ENCODE measurements around the gene FRMD3.

The FRMD3 gene

DNA sequence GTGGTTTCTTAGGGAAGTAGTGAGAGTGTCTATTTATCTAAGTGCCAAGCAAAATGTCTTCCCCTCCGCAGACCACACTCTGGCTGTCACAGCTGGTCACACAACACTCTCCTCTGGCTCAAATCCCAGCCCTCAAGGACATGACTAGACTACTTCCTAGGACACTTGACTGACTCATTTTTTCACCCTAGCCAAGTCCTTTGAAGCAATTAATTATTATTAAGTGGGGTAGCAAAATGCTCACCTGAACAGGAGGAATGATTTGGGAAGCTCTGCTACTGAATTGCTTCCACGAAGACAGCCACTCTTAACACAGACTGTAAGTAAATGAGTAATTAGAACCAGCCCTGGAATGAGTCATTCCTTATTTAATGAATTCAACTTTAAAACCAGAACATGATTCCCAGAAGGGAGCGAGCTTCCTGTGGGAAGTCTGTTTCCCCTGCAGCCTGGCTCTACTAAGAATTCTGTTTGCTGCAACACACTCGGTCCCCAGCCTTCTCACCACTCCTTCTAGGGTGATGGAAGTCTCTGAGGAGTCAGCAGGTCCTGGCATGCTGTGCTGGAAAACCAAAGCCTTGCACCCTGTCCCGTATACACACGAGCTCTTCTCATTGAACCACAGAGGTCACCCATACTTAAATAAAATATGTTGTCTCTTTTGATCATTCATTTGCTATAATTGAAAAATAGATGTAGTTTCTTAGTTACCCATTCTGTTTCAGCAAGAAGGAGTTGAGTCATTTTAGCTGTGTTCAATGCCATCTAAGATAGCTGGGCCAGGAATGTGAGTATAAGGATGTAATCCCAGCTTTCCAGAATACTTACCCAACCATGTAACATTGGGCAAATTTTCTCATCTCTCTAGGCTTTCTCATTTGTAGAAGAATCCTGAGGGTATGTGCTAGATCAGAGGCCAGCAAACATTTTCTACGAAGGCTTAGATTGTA, 256.6 kb downstream of the FRMD3 start:
- DNase-seq (ENCODE audit: low spot score), result no peak

DNA sequence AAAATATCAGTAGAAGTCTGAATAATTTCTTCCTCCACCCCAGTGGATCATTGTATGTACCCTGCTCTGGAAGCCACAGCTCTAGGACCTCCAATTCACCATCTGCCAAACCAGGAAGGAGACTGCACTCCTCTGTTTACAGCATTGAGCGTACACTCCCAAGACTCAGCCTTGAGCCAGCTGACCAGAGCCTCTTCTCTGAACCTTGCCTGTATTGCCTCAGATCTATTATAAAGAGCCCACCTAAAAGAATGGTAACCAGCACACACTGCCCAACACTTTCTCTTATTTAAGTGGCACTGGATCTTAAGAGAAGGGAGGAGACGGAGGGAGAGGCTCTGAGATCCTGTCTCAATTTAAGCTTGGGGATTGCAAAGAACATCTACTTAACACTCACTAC, 257.4 kb downstream of the FRMD3 start:
- DNase-seq (ENCODE audit: low spot score), result no peak

DNA sequence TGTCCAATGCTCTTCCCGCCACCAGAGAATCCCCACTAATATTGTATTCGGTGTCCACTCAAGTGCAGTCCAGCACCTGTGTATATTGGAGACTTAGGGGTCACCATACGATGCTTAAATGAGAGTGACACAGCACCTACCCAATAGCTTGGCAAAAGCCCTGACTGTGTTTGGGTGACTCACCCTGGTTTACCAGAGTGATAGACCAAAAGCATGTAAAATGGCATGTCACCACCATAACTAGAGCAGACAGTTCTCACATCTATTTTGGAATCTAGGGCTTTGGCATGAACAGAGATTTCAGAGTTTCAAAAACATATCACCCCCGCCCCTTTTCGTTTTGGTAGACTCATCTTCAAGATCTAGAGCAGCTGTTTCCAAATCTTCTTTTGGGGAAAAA, 257.9 kb downstream of the FRMD3 start:
- DNase-seq (ENCODE audit: low spot score), result no peak

DNA sequence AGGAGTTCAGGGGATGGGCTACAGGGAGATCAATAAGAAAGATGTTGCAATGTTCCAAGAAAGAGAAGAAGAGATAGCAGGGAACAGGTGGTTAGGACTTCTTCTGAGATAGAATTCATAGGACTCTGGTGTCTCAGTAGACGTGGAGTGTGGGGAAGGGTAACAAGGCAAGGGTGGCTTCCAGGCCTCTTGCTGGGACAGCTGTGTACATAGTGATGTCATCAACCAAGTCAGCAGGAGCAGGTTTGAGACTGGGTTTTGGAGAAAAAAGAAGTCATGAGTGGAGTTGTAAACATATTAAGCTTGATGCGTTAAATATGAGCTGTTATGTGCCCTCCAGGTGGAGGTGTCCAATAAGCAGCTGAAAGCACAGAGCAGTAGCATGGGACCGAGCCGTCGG, 263.4 kb downstream of the FRMD3 start:
- DNase-seq (ENCODE audit: low spot score), result no peak

DNA sequence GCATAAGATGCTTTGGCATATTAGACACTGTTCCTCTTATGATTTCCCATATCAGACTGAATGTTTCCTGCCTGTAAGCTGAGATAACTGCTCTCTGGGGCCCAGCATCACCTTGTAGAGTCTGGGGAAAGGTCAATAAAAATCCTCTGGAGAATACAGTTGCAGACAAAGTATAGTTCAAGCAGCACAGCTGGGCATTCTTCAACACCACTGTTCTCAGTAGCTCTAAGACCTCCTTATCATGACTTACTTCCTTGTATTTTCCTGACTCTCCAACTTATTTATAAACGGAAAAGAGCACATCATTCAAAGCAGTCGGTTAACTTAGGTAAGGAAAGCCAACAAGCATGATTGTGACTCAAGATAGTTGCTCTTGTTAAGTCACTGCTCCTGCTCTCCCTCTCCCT, 266.5 kb downstream of the FRMD3 start:
- DNase-seq (ENCODE audit: low spot score), result no peak

DNA sequence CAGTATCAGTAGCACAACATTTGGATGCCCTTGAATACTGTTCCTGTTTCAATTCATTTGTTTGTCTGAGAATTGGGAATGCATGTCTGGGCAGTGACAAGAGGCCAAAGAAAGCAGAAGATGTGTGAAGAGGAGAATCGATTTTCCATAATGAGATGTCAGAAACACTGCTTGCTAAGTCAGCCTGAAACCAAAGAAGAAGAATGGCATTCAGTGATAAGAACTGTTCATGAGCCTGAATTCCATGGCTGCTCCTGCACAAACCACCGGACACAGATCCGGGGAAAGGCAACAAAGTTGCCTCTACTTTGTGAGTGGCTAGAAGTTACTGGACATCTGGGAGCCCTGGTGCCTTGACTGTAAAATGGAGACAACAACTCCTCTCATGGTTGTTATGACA, 268.1 kb downstream of the FRMD3 start:
- DNase-seq (ENCODE audit: low spot score), result no peak

DNA sequence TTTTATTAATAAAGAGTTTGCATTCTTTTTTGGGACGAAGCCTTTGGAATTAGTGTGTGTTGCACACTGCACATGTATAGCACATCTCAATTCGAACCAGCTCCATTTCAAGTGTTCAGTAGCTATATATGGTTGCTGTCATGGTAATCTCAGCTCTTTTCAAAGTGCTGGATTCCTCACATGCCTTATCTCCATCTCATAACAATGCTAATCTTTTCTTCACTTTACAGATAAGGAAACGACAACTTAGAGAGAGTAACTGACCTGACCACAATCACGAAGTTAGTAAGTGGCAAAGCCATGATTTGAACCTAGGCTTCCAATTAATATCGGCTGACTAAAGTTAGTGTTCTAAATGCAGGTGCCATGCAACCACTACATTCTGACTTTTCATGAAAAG, 270.5 kb downstream of the FRMD3 start:
- DNase-seq (ENCODE audit: low spot score), result no peak

DNA sequence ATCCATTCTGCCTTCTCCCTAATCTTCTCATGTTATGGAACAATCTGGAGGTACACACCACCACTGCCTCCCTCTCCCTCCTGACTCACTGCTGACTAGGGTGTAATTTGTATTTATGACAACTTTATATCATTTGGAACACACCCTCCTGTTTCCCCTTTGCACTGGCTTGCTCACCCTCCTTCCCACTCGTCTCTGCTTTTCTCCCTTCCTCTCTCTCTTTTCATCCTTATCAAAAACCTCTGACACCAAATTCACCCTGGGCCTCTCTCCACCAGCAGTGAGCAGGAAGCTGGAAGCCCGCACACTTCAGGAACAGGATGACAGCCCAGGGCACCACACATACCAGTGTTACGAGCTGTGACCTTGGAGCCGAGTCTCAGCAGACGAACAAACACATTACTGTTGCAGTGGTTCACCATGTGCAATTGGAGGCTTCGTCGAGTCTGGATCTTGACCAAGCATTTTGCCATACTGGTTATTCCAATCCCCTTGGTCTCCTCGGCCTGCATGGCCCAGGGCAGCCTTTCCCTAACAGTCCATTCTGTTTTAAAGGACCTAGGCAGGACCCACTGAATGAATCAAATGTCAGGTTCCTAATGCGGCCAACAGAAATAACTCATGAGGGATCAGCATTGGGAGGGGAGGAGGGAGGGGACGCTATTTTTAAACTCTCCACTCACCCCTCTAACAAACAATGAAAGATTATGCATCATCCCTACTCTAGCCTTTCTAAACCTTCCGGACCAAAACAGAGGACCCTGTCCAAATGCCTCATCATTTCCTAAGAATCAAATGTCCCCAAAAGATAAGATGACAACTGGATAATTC, 271.3 kb downstream of the FRMD3 start:
- no peak for DNase-seq (ENCODE audit: low spot score)

DNA sequence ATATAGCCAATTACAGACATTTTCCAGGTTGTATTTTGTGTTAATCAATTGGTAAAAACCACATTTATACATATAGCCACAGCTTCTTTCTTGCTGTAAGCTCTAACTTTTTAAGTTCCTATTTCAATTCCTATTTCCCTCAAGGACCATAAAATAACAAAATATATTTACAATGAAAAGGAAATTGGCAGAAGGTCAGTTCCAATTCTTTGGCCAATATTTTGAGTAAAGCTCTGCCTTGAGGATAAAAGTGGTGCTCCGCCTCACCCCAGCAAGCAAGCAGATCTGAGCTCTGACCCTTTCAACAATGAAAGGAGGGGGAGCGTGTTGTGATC, 271.9 kb downstream of the FRMD3 start:
- no peak for DNase-seq (ENCODE audit: low spot score)

DNA sequence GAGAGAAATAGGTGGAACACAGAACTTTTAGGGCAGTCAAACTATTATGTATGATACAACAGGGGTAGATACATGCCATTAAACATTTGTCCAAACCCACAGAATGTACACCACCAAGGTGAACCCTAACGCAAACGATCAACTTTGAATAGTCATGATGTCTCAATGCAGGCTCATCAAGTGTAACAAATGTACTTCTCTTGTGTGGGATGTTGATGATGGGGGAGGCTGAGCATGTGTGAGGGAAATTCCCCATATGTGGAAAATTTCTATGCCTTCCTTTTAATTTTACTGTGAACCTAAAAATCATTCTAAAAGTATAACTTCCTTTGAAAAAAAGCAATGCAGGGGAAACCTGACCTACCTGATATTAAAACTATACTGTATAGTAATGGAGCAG, 273.9 kb downstream of the FRMD3 start:
- DNase-seq (ENCODE audit: low spot score), result no peak

DNA sequence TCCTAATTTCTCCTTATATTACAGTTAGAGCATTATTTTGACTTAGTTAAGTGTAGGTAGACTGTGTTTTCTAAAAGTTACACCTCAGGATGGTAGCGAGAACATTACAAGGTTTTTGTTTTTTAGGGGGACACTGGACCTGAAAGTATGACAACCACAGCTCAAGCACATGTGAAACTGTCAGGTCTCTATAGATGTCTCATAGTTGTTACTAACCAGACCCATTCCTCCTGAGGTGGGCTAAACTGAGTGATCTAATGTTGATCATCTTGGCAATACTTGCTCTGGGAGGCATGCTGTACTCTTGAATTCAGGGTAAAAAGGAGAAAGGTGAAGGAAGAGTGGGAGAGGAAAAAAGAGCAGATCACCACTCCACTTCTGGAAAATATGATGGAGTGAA, 278.6 kb downstream of the FRMD3 start:
- no peak for DNase-seq (ENCODE audit: low spot score)

DNA sequence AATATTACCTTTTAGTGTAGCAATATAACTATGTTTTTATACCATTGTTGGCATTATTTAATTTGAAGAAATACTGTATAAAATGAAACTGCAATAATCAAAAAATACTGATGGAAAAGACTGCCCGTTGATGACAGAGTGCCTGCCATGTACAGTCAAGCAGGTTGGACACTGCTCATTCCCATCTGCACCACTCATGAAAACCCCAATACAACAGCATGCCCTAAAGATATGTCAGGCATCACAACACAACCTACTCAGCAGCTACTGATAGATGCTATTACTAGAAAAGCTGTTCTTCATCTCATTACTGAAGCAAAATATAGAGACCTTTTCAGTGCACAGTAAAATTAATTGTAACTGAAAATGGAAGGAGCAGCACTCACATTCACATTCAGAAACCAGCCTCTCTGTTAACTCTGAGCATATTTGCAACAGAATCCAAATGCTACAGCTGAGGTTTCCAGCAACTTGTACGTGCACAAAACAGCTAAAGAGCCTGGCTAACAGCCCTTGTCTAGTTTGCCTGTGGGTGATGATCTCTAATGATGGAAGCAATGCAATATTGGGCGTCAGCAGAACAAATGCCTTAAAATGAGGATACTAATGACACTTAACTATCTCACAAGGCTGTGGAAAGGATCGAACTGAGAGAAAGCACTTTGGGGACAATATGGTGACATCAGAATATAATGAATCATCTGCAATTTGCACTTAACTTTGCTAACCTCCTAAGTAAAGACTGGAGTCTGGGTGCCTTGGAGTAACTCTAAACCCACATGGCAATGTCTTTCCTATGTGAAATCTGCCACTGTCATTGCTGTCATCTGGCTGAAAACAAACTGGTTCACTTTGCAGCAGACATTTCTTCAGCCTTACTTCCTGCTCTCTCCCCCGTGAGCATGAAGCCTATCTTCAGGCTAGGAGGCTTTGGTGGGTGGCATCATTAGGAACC, 280.0 kb downstream of the FRMD3 start:
- DNase-seq (ENCODE audit: low spot score), result no peak

DNA sequence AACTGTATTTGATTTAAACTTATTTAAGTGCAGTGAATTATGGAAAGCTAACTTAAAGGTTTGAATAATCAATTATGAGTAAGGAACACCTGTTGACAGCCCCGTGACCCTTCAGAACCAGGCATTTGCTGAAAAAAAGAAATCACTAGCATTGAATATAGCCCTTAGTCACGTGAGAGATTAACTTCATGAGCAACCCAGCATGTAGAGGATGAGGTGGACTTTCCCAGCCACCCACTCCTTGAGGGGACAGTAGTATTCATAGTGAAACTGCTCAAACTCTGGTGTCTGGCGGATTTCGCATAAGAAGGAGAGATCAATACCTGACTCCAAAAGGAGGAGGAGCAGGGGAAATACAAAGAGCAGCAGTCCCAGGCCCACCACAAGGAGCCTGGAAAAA, 290.5 kb downstream of the FRMD3 start:
- DNase-seq (ENCODE audit: low spot score), result no peak

DNA sequence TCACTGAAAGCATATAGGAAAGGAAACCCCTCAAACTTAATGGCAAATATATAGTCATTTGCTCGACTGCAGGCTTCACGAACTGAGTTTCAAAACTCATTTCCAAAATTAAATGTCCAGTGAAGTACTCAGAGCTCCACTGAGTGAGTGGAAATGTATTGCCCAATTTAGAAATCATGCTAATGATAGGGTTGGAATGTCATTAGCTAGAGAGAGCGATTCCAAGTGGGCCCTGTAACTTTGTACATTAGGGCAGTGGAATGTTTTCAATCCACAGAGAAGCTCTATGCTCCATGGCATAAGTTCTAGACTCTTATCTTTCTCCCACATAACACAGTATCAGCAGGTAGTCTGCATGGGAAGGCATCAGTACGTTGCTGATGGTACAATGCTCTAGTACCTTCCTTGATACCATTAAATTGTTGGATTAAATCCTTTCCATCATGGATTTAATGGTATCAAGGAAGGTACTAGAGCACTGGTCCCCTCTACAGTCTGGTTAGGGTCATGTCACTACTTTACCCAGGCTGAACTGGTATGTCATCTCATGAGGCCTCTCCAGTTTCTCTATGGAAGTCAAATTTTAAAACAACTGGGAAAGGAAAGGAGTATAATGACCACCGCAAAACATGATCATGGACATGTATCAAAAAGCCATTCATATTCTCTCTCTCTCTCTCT, 292.1 kb downstream of the FRMD3 start:
- DNase-seq (ENCODE audit: low spot score), result no peak

DNA sequence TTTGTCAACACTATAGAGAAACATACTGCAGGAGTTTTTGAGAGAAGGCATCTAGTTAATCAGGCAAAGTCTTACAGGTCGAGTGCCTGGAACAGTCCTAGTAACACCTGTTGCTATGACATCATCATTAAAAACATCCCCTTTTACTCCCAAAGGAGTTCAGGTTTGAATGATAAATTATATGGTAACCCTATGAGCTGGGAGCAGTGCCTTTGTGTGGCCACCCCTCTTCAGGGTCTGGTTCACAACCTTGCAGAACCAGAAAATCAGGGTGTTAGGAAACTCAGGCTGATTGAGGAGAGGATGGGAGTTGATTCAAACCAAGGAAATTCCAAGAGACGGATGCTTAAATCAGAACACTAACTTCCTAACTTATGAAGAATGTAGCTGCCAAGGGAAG, 296.1 kb downstream of the FRMD3 start:
- DNase-seq (ENCODE audit: low spot score), result no peak

DNA sequence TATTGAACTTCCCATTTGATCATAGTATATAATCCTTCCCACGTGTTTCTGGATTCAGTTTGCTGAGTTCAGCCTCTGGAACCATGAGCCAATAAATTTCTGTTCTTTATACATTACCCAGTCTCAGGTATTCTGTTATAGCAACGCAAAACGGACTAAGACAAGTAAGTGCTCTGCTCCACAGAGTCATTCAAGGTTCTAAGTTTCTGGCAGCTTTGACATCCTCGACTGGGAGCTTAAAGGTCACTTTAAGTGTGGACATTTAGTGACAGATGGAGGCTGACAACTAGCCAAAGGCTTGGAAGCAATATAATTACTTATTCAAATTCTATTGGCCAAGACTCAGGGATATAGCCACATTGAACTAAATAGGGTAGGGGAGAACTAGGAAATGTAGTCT, 297.5 kb downstream of the FRMD3 start:
- DNase-seq (ENCODE audit: low spot score), result no peak

DNA sequence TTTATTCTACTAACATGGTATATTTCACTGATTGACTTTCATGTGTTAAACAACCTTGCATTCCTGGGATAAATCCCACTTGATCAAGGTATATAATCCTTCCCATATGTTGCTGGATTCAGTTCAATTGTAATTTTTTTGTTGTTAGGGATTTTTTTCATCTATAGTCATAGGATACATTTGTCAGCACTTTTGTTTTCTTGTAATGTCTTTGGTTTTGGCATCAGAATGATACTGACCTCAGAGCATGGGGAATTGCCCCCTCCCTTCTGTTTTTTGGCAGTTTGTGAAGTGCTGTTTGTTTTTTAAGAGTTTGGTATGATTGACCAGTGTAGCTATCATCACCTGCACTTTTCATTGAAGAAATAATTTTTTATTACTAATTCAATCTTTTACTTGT, 298.5 kb downstream of the FRMD3 start:
- no peak for DNase-seq (ENCODE audit: low spot score)

DNA sequence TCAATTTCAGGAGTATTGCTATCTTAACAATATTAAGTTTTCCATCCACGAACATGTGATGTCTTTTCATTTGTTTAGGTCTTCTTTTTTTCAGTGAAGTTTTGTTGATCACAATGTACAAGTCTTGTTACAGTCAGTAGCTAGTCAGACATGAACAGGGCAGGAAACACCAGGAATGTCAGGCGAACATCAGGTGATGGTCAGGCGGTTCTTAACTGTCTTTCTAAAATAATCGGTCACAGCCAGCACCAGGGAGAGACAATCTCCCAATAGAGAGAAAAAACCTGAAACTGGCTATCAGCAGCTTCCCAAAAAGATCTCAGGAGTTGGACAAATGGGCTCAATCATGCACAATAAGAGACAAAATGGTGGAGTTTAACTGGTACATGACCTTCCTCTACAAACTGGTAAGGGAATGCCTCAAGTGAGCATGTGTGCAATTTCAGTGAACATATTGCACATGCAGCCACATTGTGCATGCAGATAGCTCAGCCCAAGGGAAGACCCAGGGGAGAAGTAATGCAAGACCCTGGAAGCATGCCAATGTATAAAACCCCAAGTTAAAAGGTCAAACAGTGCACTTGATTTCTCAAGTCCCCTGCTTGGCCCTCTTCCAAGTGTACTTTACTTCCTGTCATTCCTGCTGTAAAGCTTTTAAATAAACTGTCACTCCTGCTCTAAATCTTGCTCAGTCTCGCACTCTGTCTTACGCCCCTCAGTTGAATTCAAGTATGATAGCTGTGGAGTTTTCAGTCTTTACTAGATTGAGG, 299.1 kb downstream of the FRMD3 start:
- no peak for DNase-seq (ENCODE audit: low spot score)

DNA sequence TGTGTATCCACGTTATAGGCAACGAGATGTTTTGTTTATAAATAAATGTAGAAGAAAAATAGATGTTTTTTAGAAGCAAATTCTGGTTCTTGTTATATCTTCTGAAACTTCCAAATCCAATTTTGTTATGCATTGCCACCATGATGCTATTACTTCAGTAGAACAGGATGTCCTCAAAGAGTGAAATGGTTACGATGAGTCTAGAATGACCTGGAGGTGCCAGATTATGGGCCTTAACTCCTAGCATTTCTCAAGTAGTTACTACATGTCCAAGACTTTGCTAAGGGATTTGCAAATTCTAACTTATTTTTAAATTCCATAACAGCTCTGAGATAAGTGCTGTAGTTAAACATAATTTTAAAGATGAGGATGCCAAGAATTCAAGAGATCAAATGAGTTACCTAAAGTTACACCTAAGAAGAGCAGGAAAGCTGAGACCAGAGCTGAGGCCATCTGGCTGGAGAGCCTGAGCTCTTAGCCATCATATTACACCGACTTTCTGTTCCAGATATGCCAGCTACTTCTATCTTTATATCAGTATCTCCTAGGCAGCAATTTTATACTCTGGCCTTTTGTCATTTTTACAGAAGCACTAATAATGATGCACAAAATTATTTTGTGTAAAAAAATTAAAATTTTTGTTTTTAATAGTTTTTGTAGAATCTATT, 302.0 kb downstream of the FRMD3 start:
- no peak for DNase-seq (ENCODE audit: low spot score)

DNA sequence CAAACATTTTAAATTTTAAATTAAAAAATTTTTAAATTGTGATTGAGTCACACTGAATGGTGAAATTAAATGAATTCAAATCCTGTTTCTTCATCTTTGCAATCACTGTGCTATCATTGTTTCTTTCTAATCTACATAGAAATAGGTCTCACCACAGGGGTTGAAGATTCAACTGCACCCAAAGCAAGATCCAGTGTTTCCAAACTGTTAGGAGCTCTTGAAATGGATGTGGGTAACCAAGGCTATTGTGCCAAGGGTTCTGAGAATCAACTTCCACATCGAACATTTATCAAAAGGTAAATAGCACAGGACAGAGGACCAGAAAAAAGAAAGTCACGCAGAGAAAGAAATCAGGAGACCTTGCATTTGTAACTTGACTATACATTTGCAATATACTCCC, 302.7 kb downstream of the FRMD3 start:
- no peak for DNase-seq (ENCODE audit: low spot score)
